Endothelial cell of umbilical vein (primary cell): Measurements from ENCODE around the gene ITGB8.

ENCODE experiments used
- JUN ChIP-seq: IDR thresholded peaks from 2 replicates; pipeline ENCODE4 v1.6.1; 2011; ENCODE audit warnings: borderline replicate concordance, low read depth; ENCODE audit not compliant: insufficient read length, insufficient read depth
- MYC ChIP-seq: IDR thresholded peaks from one replicate; pipeline ENCODE4 v1.6.1; 2011; ENCODE audit warnings: mild to moderate bottlenecking, low read depth, low read length

- no peak for TF ChIP-seq JUN
- no peak for TF ChIP-seq MYC
Observed at GRCh38 chr7:20447021-20447650, 116.4 kb downstream of the ITGB8 start.
